IMR-90 (cell line): Measurements from ENCODE around the gene OSGIN1. TPM values are rescaled to one million over a fixed set of nuclear protein-coding genes. Genes with fewer than 3 reads are reported as not detected.

Experiments used
- ATAC-seq: fragments of 200-7000 bp; cut with Tn5 transposase; 2 replicates; pipeline ENCODE4 v1.9.1; 2020; ENCODE audit warnings: low read depth, mild to moderate bottlenecking, moderate library complexity
- BruUV-seq: library from RNA; stranded (reverse); fragments of 400-500 nt; replicated peaks from 2 replicates; lab custom pipeline; 2021; lab: Mats Ljungman, UMichigan
- CTCF ChIA-PET: fragments of 300-600 bp; formaldehyde crosslinking; extraction: SDS; loops from one replicate; lab custom pipeline; 2021; ENCODE audit warnings: antibody characterized with exemption; lab: Yijun Ruan, JAX
- POLR2A ChIA-PET: fragments of 300-600 bp; sonication (Branson Sonifier 250); formaldehyde crosslinking; loops from one replicate; lab custom pipeline; 2022; ENCODE audit warnings: antibody characterized with exemption; ENCODE audit not compliant: unreplicated experiment; lab: Charles Lee
- DNase-seq: peaks from one replicate; pipeline ENCODE4 v3.0.0; 2013
- H2AFZ ChIP-seq: replicated peaks from 2 replicates; pipeline ENCODE3; 2013; ENCODE audit warnings: low read length, mild to moderate bottlenecking; ENCODE audit not compliant: poor library complexity
- H2AK5ac ChIP-seq: 2 replicates; pipeline ENCODE4 v1.6.1; 2013; ENCODE audit warnings: low read depth, low read length, inconsistent platforms
- H2AK9ac ChIP-seq: replicated peaks from 2 replicates; pipeline ENCODE3; 2013; ENCODE audit warnings: mild to moderate bottlenecking, low read depth, low read length, moderate library complexity; ENCODE audit not compliant: poor library complexity
- H2BK120ac ChIP-seq: 2 replicates; pipeline ENCODE4 v1.6.1; 2013; ENCODE audit warnings: low read depth, low read length, inconsistent platforms
- H2BK15ac ChIP-seq: 3 replicates; pipeline ENCODE4 v1.6.1; 2013; ENCODE audit warnings: low read depth, low read length, inconsistent platforms
- H2BK20ac ChIP-seq: 2 replicates; pipeline ENCODE4 v1.6.1; 2013; ENCODE audit warnings: low read depth, mild to moderate bottlenecking, inconsistent platforms, low read length, moderate library complexity
- H2BK5ac ChIP-seq: 2 replicates; pipeline ENCODE4 v1.6.1; 2013; ENCODE audit warnings: mild to moderate bottlenecking, low read depth, low read length, inconsistent platforms; ENCODE audit not compliant: poor library complexity, severe bottlenecking
- H3K14ac ChIP-seq: replicated peaks from 2 replicates; pipeline ENCODE4 v1.6.1; 2013; ENCODE audit warnings: low read depth, low read length, inconsistent platforms
- H3K18ac ChIP-seq: 2 replicates; pipeline ENCODE4 v1.6.1; 2013; ENCODE audit warnings: low read depth, low read length, control low read depth
- H3K23ac ChIP-seq: 2 replicates; pipeline ENCODE4 v1.6.1; 2013; ENCODE audit warnings: low read depth, low read length, inconsistent platforms
- H3K27ac ChIP-seq: 2 replicates; pipeline ENCODE4 v1.5.1; 2013; ENCODE audit warnings: mild to moderate bottlenecking, control low read depth, low read length; ENCODE audit not compliant: insufficient read depth
- H3K27me3 ChIP-seq: 2 replicates; pipeline ENCODE4 v1.6.1; 2013; ENCODE audit warnings: low read length; ENCODE audit not compliant: control insufficient read depth, insufficient read depth
- H3K36me3 ChIP-seq: 2 replicates; pipeline ENCODE4 v1.6.1; 2013; ENCODE audit warnings: low read length, mixed read lengths; ENCODE audit not compliant: control insufficient read depth, insufficient read depth
- H3K4ac ChIP-seq: 2 replicates; pipeline ENCODE4 v1.6.1; 2013; ENCODE audit warnings: low read depth, low read length, inconsistent platforms
- H3K4me1 ChIP-seq: 2 replicates; pipeline ENCODE4 v1.6.1; 2013; ENCODE audit warnings: low read length, mixed read lengths; ENCODE audit not compliant: control insufficient read depth, insufficient read depth
- H3K4me2 ChIP-seq: 2 replicates; pipeline ENCODE4 v1.6.1; 2013; ENCODE audit warnings: low read depth, mild to moderate bottlenecking, control low read depth, low read length, moderate library complexity
- H3K4me3 ChIP-seq: 2 replicates; pipeline ENCODE4 v1.5.1; 2013; ENCODE audit warnings: low read depth, mild to moderate bottlenecking, control low read depth, low read length, moderate library complexity; ENCODE audit not compliant: insufficient read depth
- H3K56ac ChIP-seq: 2 replicates; pipeline ENCODE4 v1.6.1; 2013; ENCODE audit warnings: low read length, inconsistent platforms; ENCODE audit not compliant: insufficient read depth; ENCODE audit errors: extremely low read depth
- H3K79me1 ChIP-seq, 2 experiments: 2 replicates each; pipeline ENCODE4 v1.6.1; 2013; ENCODE audit warnings: low read length in 2 of 2, inconsistent platforms in 1 of 2, low read depth in 1 of 2
- H3K9ac ChIP-seq: 2 replicates; pipeline ENCODE4 v1.6.1; 2013; ENCODE audit warnings: low read depth, low read length, control low read depth
- H3K9me1 ChIP-seq: 2 replicates; pipeline ENCODE4 v1.6.1; 2013; ENCODE audit warnings: low read length, inconsistent platforms; ENCODE audit not compliant: insufficient read depth
- H3K9me3 ChIP-seq: 2 replicates; pipeline ENCODE4 v1.6.1; 2013; ENCODE audit warnings: low read length; ENCODE audit not compliant: control insufficient read depth, insufficient read depth
- H4K20me1 ChIP-seq: 2 replicates; pipeline ENCODE4 v1.6.1; 2013; ENCODE audit warnings: low read length, inconsistent platforms; ENCODE audit not compliant: insufficient read depth
- H4K5ac ChIP-seq: 2 replicates; pipeline ENCODE4 v1.6.1; 2013; ENCODE audit warnings: mild to moderate bottlenecking, low read depth, low read length, control low read depth
- H4K8ac ChIP-seq, 2 experiments: 2 replicates each; pipeline ENCODE4 v1.6.1; 2013; ENCODE audit warnings: low read depth in 2 of 2, low read length in 2 of 2, control low read depth in 1 of 2, inconsistent platforms in 1 of 2
- H4K91ac ChIP-seq: 2 replicates; pipeline ENCODE4 v1.6.1; 2013; ENCODE audit warnings: low read depth, low read length, inconsistent platforms; ENCODE audit not compliant: insufficient read depth
- BHLHE40 ChIP-seq: fragments of 150-350 bp; IDR thresholded peaks from 2 replicates; pipeline ENCODE4 v1.6.1; 2016; ENCODE audit warnings: mild to moderate bottlenecking, low read depth, low read length
- CEBPB ChIP-seq: IDR thresholded peaks from 2 replicates; pipeline ENCODE4 v1.6.1; 2012; ENCODE audit warnings: low read depth, low read length, improper control_type of control experiment
- CHD1 ChIP-seq: IDR thresholded peaks from 2 replicates; pipeline ENCODE4 v1.6.1; 2012; ENCODE audit warnings: low read depth, low read length, improper control_type of control experiment
- CTCF ChIP-seq: conservative IDR thresholded peaks from 2 replicates; pipeline ENCODE4 v1.5.1; 2012; ENCODE audit warnings: mild to moderate bottlenecking, low read depth, low read length, improper control_type of control experiment
- ELK1 ChIP-seq: fragments of 150-350 bp; IDR thresholded peaks from 2 replicates; pipeline ENCODE4 v1.6.1; 2016; ENCODE audit warnings: low read depth, mild to moderate bottlenecking, low read length, moderate library complexity, borderline replicate concordance
- FOS ChIP-seq: fragments of 150-350 bp; IDR thresholded peaks from 2 replicates; pipeline ENCODE4 v1.6.1; 2016; ENCODE audit warnings: low read depth, low read length
- MAFK ChIP-seq: IDR thresholded peaks from 2 replicates; pipeline ENCODE4 v1.6.1; 2012; ENCODE audit warnings: low read depth, low read length, improper control_type of control experiment
- MAZ ChIP-seq: IDR thresholded peaks from 2 replicates; pipeline ENCODE4 v1.6.1; 2012; ENCODE audit warnings: low read depth, mild to moderate bottlenecking, low read length, improper control_type of control experiment, moderate library complexity, borderline replicate concordance
- MXI1 ChIP-seq: IDR thresholded peaks from 2 replicates; pipeline ENCODE4 v1.6.1; 2012; ENCODE audit warnings: low read depth, mild to moderate bottlenecking, low read length, moderate library complexity, borderline replicate concordance
- NFE2L2 ChIP-seq: fragments of 150-350 bp; IDR thresholded peaks from 2 replicates; pipeline ENCODE4 v1.6.1; 2016; ENCODE audit warnings: low read depth, mild to moderate bottlenecking, low read length
- POLR2A ChIP-seq: IDR thresholded peaks from 2 replicates; pipeline ENCODE4 v1.6.1; 2012; ENCODE audit warnings: mild to moderate bottlenecking, low read depth, low read length
- RAD21 ChIP-seq: IDR thresholded peaks from 2 replicates; pipeline ENCODE4 v1.6.1; 2012; ENCODE audit warnings: low read length, improper control_type of control experiment
- RCOR1 ChIP-seq: IDR thresholded peaks from 2 replicates; pipeline ENCODE4 v1.6.1; 2012; ENCODE audit warnings: mild to moderate bottlenecking, low read length, improper control_type of control experiment; ENCODE audit not compliant: insufficient replicate concordance
- RFX5 ChIP-seq: IDR thresholded peaks from 2 replicates; pipeline ENCODE4 v1.8.0; 2012; ENCODE audit warnings: low read depth, mild to moderate bottlenecking, low read length, moderate library complexity
- SMC3 ChIP-seq: fragments of 150-350 bp; IDR thresholded peaks from 2 replicates; pipeline ENCODE4 v1.6.1; 2016; ENCODE audit warnings: low read depth, mild to moderate bottlenecking, antibody characterized with exemption, low read length, moderate library complexity
- USF2 ChIP-seq: fragments of 150-350 bp; IDR thresholded peaks from 2 replicates; pipeline ENCODE4 v1.6.1; 2017; ENCODE audit warnings: mild to moderate bottlenecking, antibody characterized with exemption, low read length, low read depth
- WGBS, 2 experiments: methylation state at CpG; one replicate each; pipeline versions ENCODE4 v1.1.5 to v1.1.7; 2013; ENCODE audit warnings: missing lambda C conversion rate in 2 of 2; ENCODE audit not compliant: insufficient read length in 1 of 2; ENCODE audit errors: extremely low coverage in 2 of 2; 5-methylcytosine and 5-hydroxymethylcytosine counted together
- dilution Hi-C: fragments of 300-500 bp; cut with HindIII; formaldehyde crosslinking; loops from one replicate; pipeline ENCODE4 v1.14.3; 2018; ENCODE audit warnings: low sequenced_read_pairs; ENCODE audit not compliant: unreplicated experiment
- in situ Hi-C: fragments of 300-500 bp; cut with MboI; formaldehyde crosslinking; loops from 3 replicates; pipeline ENCODE4 v1.14.3; 2019; ENCODE audit warnings: low sequenced_read_pairs, inconsistent platforms, mixed read lengths
- intact Hi-C: fragments of 100-400 bp; cut with micrococcal nuclease; formaldehyde crosslinking; loops from 2 replicates; pipeline ENCODE4 v1.10.0; 2022
- polyA plus RNA-seq, 3 experiments: library from polyadenylated mRNA; depleted of rRNA; stranded (reverse); fragments of >200 nt; gene quantifications; 2 replicates each; pipeline ENCODE4 v1.2.3, GENCODE V29; 2012; ENCODE audit warnings: low replicate concordance in 1 of 3
- total RNA-seq: library from RNA; depleted of rRNA; stranded (reverse); fragments of >200 nt; gene quantifications from 2 replicates; pipeline ENCODE4 v1.2.3, GENCODE V29; 2012

The OSGIN1 gene
- total and polyA plus RNA-seq, 2 of the 4 experiments (the other 2 are of a cell fraction): 0.90 to 6.4 TPM

GRCh38 chr16:84001726-84002125 is 48.7 kb downstream of the OSGIN1 start:
- Histone ChIP-seq H3K9me3 (no peaks in the 10 kb centered on the region), H4K20me1 (no peaks in the 10 kb centered on the region; the same call in 1 of the 2 replicates), H3K27ac (no peak overlapping the region), H3K14ac (no peak overlapping the region), H3K56ac (no peak overlapping the region), H3K36me3 (no peaks in the 10 kb centered on the region), H3K18ac (no peak overlapping the region), H2BK120ac (no peak overlapping the region), H2AFZ (no peak overlapping the region), H2AK5ac (no peak overlapping the region), H2BK15ac (no peak overlapping the region), H3K9me1 (no peaks in the 10 kb centered on the region), H3K79me1 (no peaks in the 10 kb centered on the region), H4K5ac (no peak overlapping the region), H3K4me2 (no peak overlapping the region), H3K4me3 (no peak overlapping the region), H2AK9ac (no peak overlapping the region), H4K91ac (no peak overlapping the region), H2BK20ac (no peak overlapping the region), H4K8ac (no peak overlapping the region), H3K4me1 (no peaks in the 10 kb centered on the region), H3K23ac (no peak overlapping the region), H3K9ac (no peak overlapping the region), H3K27me3 (peaks cover 47% of the 10 kb centered on the region), H3K4ac (no peak overlapping the region), H2BK5ac (no peak overlapping the region)
- BruUV-seq: no TSS peak
- 100% methylated on average over 3 of the region's 7 CpGs; no CpG with 5 or more reads in 1 of the 2 experiments for WGBS, 2 experiments
- TF ChIP-seq NFE2L2 (no peak), MXI1 (no peak), CTCF (no peak), BHLHE40 (no peak), SMC3 (no peak), CEBPB (no peak), CHD1 (no peak), POLR2A (no peak), RCOR1 (no peak), MAFK (no peak), ELK1 (no peak), USF2 (no peak), MAZ (no peak), RFX5 (no peak), RAD21 (no peak), FOS (no peak)
- ChIA-PET POLR2A (no interaction called here), CTCF (no interaction called here)
- ATAC-seq: no peak
- dilution Hi-C loops (no loop called here), intact Hi-C loops (no loop called here), in situ Hi-C loops (no loop called here)
- no peak for DNase-seq
